ENCODE measurements around the gene SCN8A.

Gene SCN8A

DNA sequence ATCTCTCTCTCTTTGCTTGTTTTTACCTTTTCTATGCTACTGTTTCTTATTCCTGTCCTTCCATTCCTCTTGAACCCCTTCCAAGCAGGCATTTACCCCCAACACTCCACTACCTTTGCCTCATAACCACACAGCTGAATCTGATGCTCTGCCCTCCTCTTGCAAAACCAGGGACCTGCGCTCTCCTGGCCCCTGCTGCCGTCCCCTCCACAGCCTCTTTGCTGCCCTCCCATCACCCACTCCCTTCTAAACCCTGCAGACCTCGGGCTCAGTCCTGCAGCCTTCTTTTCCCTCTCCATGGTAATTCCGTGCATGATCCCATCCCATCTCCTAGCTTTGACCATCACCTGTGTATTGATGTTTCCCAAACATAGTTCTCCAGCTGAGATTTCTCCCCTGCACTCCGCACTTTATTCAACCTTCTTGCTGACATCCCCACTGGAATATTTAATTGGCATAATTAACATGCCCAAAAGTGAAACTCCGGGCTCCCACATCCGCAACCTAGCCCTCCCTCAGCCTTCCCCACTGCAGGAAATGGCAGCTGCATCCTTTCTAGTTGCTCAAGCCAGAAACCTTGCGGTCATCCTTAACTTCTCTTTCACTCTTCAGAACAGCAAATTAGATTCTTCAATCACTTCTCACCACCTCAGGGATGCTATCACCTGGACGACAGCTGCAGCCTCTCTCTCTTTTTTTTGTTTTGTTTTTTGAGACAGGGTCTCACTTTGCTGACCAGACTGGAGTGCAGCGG lies 241.5 kb downstream of the SCN8A start:
- TF ChIP-seq, protein P1, sequence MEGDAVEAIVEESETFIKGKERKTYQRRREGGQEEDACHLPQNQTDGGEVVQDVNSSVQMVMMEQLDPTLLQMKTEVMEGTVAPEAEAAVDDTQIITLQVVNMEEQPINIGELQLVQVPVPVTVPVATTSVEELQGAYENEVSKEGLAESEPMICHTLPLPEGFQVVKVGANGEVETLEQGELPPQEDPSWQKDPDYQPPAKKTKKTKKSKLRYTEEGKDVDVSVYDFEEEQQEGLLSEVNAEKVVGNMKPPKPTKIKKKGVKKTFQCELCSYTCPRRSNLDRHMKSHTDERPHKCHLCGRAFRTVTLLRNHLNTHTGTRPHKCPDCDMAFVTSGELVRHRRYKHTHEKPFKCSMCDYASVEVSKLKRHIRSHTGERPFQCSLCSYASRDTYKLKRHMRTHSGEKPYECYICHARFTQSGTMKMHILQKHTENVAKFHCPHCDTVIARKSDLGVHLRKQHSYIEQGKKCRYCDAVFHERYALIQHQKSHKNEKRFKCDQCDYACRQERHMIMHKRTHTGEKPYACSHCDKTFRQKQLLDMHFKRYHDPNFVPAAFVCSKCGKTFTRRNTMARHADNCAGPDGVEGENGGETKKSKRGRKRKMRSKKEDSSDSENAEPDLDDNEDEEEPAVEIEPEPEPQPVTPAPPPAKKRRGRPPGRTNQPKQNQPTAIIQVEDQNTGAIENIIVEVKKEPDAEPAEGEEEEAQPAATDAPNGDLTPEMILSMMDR (IDR thresholded peaks at IDR 0.05; ENCODE audit: borderline replicate concordance, control extremely low read depth, extremely low read depth, insufficient read depth, missing control alignments), result no peak
- in situ Hi-C loops (cut with MboI; ENCODE audit: low sequenced_read_pairs, unreplicated experiment), result no loop called here
- no peak for DNase-seq (ENCODE audit: low spot score)

DNA sequence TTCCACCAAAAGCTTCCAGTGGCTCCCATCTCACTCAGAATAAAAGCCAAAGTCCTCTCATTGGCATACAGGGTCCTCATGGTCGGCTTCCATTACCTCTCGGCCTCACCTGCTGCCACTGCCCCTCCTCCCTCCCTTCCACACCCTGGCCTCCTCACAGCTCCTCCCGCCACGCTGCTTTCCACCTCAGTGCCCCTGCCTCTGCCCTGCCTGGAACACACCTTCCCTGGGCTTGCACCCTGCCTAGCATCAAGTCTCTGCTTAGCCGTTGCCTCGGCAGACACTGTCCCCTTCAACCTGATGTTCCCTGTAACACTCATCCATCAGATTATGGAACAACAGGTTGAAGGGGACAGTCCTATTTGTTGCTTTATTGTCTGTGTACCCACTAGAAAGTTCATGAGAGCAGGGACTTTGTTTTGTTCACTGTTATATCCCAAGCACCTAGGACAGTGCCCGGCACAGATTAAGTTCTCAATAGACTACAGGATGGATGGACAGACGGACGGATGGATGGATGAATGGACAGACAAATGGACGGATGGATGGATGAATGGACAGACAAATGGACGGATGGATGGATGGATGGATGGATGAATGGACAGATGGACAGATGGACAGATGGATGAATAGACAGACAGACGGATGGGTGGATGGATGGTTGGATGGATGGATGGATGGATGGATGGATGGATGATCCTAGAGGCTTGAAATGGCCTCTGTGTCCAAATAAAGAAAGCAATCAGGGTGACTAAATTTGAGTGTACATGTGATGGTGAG lies 242.6 kb downstream of the SCN8A start:
- in situ Hi-C loops (cut with MboI; ENCODE audit: low sequenced_read_pairs, unreplicated experiment), result no loop called here
- TF ChIP-seq, protein P1 (IDR thresholded peaks at IDR 0.05; ENCODE audit: borderline replicate concordance, control extremely low read depth, extremely low read depth, insufficient read depth, missing control alignments), result no peak

DNA sequence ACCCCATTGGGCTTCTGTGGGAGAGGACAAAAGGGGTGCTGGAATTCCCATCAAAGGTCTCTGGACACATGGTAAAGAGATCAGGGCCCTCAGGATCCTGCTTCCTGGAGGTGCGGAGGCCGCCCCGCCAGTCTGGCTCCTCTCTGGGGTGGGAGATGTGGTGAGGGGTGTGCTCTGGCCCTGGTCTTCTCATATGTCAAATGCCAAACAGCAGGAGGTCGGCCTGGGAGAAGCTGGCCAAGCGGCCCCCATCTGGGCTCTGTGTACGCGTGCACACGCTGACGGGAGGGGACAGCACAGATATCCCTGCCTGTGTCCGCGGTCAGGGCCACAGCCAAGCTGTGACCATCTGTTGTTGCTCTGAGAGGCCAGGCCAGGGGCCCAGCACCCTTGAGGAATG lies 243.4 kb downstream of the SCN8A start:
- DNase-seq (ENCODE audit: low spot score), result no peak
- TF ChIP-seq, protein P1 (IDR thresholded peaks at IDR 0.05; ENCODE audit: borderline replicate concordance, control extremely low read depth, extremely low read depth, insufficient read depth, missing control alignments), result no peak
- in situ Hi-C loops (cut with MboI; ENCODE audit: low sequenced_read_pairs, unreplicated experiment), result no loop called here

More for the DNA sequence above, 242.6 kb downstream of the SCN8A start:
- no peak for DNase-seq (ENCODE audit: low spot score)

DNA sequence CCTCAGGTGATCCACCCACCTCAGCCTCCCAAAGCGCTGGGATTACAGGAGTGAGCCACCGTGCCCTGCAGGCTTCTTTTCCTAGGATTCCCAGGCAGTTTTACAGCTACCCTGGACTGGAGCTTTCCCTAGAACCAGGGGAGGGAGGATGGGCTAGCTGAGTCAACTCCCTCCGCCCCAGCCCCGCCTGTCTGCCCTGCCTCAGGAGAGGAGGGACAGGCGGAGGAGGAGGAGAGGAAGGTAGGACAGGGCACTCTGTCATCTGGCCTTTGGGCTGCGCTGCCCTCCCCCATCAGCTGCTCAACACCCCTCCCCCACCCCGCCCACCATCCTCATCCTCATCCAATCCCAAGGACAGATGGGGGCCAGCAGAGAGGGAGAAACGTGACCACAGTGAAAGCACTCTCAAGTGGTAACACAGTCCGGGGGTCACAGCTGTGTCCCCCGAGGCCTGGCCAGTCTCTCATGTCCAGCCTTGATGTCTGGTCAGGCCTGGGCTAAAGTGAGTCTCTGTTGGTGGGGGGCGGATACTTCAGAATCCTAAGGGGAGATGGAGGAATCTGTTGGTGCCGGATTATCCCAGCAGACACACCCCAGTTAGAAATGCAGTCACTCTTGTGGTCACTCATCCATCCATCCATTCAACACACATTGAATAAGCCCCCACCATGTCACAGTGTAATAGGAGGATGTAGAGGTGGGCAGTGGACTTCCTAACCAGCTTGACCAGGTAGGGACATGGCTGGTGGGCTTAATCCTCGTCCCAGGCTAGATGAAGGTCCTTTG lies 245.2 kb downstream of the SCN8A start:
- TF ChIP-seq, protein P1 (IDR thresholded peaks at IDR 0.05; ENCODE audit: borderline replicate concordance, control extremely low read depth, extremely low read depth, insufficient read depth, missing control alignments), result no peak
- no peak for DNase-seq (ENCODE audit: low spot score)
- in situ Hi-C loops (cut with MboI; ENCODE audit: low sequenced_read_pairs, unreplicated experiment), result no loop called here

DNA sequence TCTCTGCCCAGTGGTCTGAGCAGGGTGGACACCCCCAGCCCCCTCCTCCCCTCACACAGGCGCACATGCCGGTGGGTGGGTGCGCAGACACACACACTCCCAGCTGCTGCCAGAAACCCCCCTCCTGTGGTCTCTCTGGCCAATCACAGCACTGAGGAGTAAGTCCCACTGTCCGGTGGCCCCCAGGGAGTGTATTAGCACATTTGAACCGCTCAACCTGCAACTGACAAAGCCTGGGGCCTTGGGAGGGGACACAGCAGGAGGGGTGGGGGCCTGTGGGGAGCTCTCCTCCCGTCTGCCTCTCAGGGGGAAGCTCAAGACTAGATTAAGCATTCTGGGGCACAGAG lies 245.8 kb downstream of the SCN8A start:
- DNase-seq (ENCODE audit: low spot score), result no peak
- TF ChIP-seq, protein P1 (IDR thresholded peaks at IDR 0.05; ENCODE audit: borderline replicate concordance, control extremely low read depth, extremely low read depth, insufficient read depth, missing control alignments), result no peak
- in situ Hi-C loops (cut with MboI; ENCODE audit: low sequenced_read_pairs, unreplicated experiment), result no loop called here

DNA sequence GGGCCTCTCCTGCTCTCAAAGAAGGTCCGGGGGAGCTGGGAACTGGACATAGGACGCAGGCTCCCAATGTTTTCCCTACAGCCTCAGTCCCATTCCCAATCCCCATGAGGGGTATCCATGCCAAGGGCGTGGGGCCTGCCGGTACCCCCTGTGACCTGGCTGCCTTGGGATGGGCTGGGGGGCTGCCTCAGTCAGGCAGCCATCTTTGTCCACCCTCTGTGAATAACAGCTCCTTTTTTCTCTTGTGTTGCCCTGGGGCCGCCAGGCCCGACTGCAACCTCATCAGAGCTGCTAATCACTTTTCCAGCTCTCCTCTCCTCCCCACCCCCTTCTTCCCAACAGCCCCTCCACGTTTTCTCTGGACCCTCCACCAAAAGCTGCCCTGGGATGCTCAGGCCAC lies 246.3 kb downstream of the SCN8A start:
- in situ Hi-C loops (cut with MboI; ENCODE audit: low sequenced_read_pairs, unreplicated experiment), result no loop called here
- TF ChIP-seq, protein P1 (IDR thresholded peaks at IDR 0.05; ENCODE audit: borderline replicate concordance, control extremely low read depth, extremely low read depth, insufficient read depth, missing control alignments), result no peak
- no peak for DNase-seq (ENCODE audit: low spot score)

Data from GM13976 (cell line).